ENCODE results near the gene HIVEP2. TPM values are rescaled to one million over a fixed set of nuclear protein-coding genes. Genes with fewer than 3 reads are reported as not detected.

Gene HIVEP2
- polyA plus RNA-seq, 3 donors, result 0.16 to 1.4 (median 0.64) TPM

- no peaks in the 10 kb centered on the region for H3K36me3 ChIP-seq (replicated peaks in 1 of 2; ENCODE audit: control insufficient read depth in 1 of 2, insufficient read depth in 2 of 2, low read length in 2 of 2)
- H3K4me2 ChIP-seq (replicated peaks; ENCODE audit: extremely low read depth, low read length, poor library complexity, severe bottlenecking), result no peak overlapping the region
- Mint-ChIP-seq H3K36me3 (no peaks in the 10 kb centered on the region), H3K4me3 (no peak overlapping the region), H3K4me1 (peaks cover 4% of the 10 kb centered on the region), H3K27me3 (ENCODE audit: low read depth in 3 of 3) (peaks cover 0 to 2% (median 0%) of the 10 kb centered on the region in 3 donors), H3K9me3 (peaks cover 0 to 2% (median 0%) of the 10 kb centered on the region in 7 donors), H3K27ac (no peak overlapping the region)
- TF ChIP-seq CTCF (IDR thresholded peaks at IDR 0.05), result no peak
- H3K9me3 ChIP-seq (replicated peaks in 1 of 2; ENCODE audit: control insufficient read depth in 1 of 2, insufficient read depth in 1 of 2, low read length in 2 of 2), result no peaks in the 10 kb centered on the region
- H3K4me3 ChIP-seq (replicated peaks in 1 of 3; ENCODE audit: low read depth in 2 of 3, low read length in 3 of 3), result no peak overlapping the region
- no peak overlapping the region for H3K9ac ChIP-seq (ENCODE audit: insufficient read depth, low read length, poor library complexity, severe bottlenecking)
- H3K4me1 ChIP-seq (ENCODE audit: control insufficient read depth in 1 of 2, insufficient read depth in 2 of 2, low read length in 2 of 2), result no peaks in the 10 kb centered on the region
- 95% methylated on average over 3 of the region's 3 CpGs for WGBS (ENCODE audit: insufficient coverage)
- no peak overlapping the region for H3K27ac ChIP-seq (ENCODE audit: low read depth in 1 of 2, low read length in 2 of 2)
- H3K79me2 ChIP-seq (ENCODE audit: insufficient read depth, low read length), result no peaks in the 10 kb centered on the region
- H3K27me3 ChIP-seq (ENCODE audit: control insufficient read depth in 2 of 2, insufficient read depth in 2 of 2, low read length in 2 of 2), result no peaks in the 10 kb centered on the region
- H2AFZ ChIP-seq (ENCODE audit: insufficient read depth, low read depth, low read length, poor library complexity, severe bottlenecking), result no peak overlapping the region
- no peak for DNase-seq
- intact Hi-C loops (cut with micrococcal nuclease), result no loop called here
- no peaks in the 10 kb centered on the region for H4K20me1 ChIP-seq (ENCODE audit: insufficient read depth, low read length)
Observed at GRCh38 chr6:142878407-142878806, 66.6 kb downstream of the HIVEP2 start.

DNA sequence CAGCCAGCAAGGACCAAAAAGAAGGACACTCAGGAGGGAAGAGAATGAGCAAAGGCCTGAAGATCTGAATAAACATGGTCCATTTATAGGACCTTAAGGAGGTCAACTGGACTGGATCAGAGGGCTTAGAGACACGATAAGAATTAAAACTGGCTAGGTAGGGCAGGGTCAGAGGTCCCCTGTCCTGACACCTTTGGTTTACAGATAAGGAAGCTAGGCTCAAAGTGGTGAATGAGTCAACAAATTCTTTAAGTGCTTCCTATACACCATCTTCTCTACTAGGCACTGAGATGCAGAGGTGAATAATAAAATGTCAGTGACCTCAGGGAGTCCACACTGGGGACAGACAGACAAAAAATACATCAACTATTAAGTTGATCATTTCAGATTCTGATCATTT lies 70.3 kb downstream of the HIVEP2 start:
- H3K27me3 ChIP-seq (ENCODE audit: control insufficient read depth in 2 of 2, insufficient read depth in 2 of 2, low read length in 2 of 2), result no peaks in the 10 kb centered on the region
- H3K9ac ChIP-seq (ENCODE audit: insufficient read depth, low read length, poor library complexity, severe bottlenecking), result no peak overlapping the region
- peak overlapping the region in 1 of 7 donors; percentile 12 for H3K27ac Mint-ChIP-seq
- peaks cover 0 to 2% (median 0%) of the 10 kb centered on the region in 7 donors for H3K9me3 Mint-ChIP-seq
- WGBS (ENCODE audit: insufficient coverage), result 0% methylated on average over 1 of the region's 1 CpG
- H3K36me3 Mint-ChIP-seq, result no peaks in the 10 kb centered on the region
- peaks cover 4 to 16% of the 10 kb centered on the region in 2 donors for H3K4me1 ChIP-seq (ENCODE audit: control insufficient read depth in 1 of 2, insufficient read depth in 2 of 2, low read length in 2 of 2)
- no peak overlapping the region for H3K27ac ChIP-seq (ENCODE audit: low read depth in 1 of 2, low read length in 2 of 2)
- DNase-seq, result no peak
- no peak overlapping the region for H3K4me2 ChIP-seq (replicated peaks; ENCODE audit: extremely low read depth, low read length, poor library complexity, severe bottlenecking)
- peaks cover 20% of the 10 kb centered on the region for H3K4me1 Mint-ChIP-seq
- intact Hi-C loops (cut with micrococcal nuclease), result no loop called here
- peaks cover 0 to 2% (median 2%) of the 10 kb centered on the region in 3 donors for H3K27me3 Mint-ChIP-seq (ENCODE audit: low read depth in 3 of 3)
- H4K20me1 ChIP-seq (ENCODE audit: insufficient read depth, low read length), result no peaks in the 10 kb centered on the region
- no peak for TF ChIP-seq CTCF (IDR thresholded peaks at IDR 0.05)
- no peaks in the 10 kb centered on the region for H3K36me3 ChIP-seq (replicated peaks in 1 of 2; ENCODE audit: control insufficient read depth in 1 of 2, insufficient read depth in 2 of 2, low read length in 2 of 2)
- no peak overlapping the region for H3K4me3 Mint-ChIP-seq
- no peak overlapping the region for H3K4me3 ChIP-seq (replicated peaks in 1 of 3; ENCODE audit: low read depth in 2 of 3, low read length in 3 of 3)
- no peaks in the 10 kb centered on the region for H3K9me3 ChIP-seq (replicated peaks in 1 of 2; ENCODE audit: control insufficient read depth in 1 of 2, insufficient read depth in 1 of 2, low read length in 2 of 2)
- H2AFZ ChIP-seq (ENCODE audit: insufficient read depth, low read depth, low read length, poor library complexity, severe bottlenecking), result no peak overlapping the region
- no peaks in the 10 kb centered on the region for H3K79me2 ChIP-seq (ENCODE audit: insufficient read depth, low read length)
